ENCODE results near the gene SOX4.

SOX4 gene

DNA sequence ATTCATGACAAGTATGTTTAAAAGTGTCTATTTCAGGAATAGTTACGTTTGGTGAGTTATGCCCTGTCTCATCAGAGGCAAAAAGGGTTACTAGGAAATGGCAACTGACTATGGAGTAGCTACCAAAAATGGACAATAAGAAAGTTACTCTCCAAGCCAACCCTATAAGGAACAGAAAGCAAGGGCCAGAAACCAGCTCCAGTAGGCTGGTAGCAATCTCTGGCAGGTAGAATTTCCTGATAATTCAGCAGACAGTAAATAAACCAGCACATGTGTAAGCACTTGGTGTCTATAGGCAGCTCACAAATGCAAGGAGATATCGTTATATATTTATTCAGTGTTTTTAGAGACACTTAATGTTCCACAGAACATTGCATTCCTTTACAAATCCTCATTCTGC is 20.3 kb downstream of the SOX4 start:
- ATAC-seq (ENCODE audit: low read depth) (no peak), DNase-seq (ENCODE audit: low spot score in 2 of 2) (no peak)
- H3K36me3 Mint-ChIP-seq, result no peaks in the 10 kb centered on the region
- H3K27ac Mint-ChIP-seq, result no peak overlapping the region
- H3K9me3 Mint-ChIP-seq, result no peaks in the 10 kb centered on the region
- no peak overlapping the region for H3K4me3 Mint-ChIP-seq
- peaks cover 6% of the 10 kb centered on the region for H3K4me1 Mint-ChIP-seq
- H3K27me3 Mint-ChIP-seq, result peaks cover 5% of the 10 kb centered on the region

- peaks cover 5% of the 10 kb centered on the region for H3K27me3 Mint-ChIP-seq
Observed at GRCh38 chr6:21614226-21614625, 20.7 kb downstream of the SOX4 start.

GRCh38 chr6:21615504-21615903 is 22.0 kb downstream of the SOX4 start:
- no peak overlapping the region for H3K27ac Mint-ChIP-seq
- DNase-seq (ENCODE audit: low spot score in 2 of 2) (no peak), ATAC-seq (ENCODE audit: low read depth) (no peak)
- H3K9me3 Mint-ChIP-seq, result no peaks in the 10 kb centered on the region
- peaks cover 2% of the 10 kb centered on the region for H3K4me1 Mint-ChIP-seq
- H3K27me3 Mint-ChIP-seq, result peaks cover 5% of the 10 kb centered on the region
- H3K4me3 Mint-ChIP-seq, result no peak overlapping the region
- no peaks in the 10 kb centered on the region for H3K36me3 Mint-ChIP-seq

More at GRCh38 chr6:21614226-21614625, 20.7 kb downstream of the SOX4 start:
- Mint-ChIP-seq H3K4me1 (peaks cover 6% of the 10 kb centered on the region), H3K27ac (no peak overlapping the region), H3K9me3 (no peaks in the 10 kb centered on the region), H3K36me3 (no peaks in the 10 kb centered on the region), H3K4me3 (no peak overlapping the region)
- DNase-seq (ENCODE audit: low spot score in 2 of 2) (no peak), ATAC-seq (ENCODE audit: low read depth) (no peak)

GRCh38 chr6:21616005-21616404 is 22.5 kb downstream of the SOX4 start:
- DNase-seq (ENCODE audit: low spot score in 2 of 2) (no peak), ATAC-seq (ENCODE audit: low read depth) (no peak)
- H3K27me3 Mint-ChIP-seq, result peaks cover 5% of the 10 kb centered on the region
- H3K4me3 Mint-ChIP-seq, result no peak overlapping the region
- H3K36me3 Mint-ChIP-seq, result no peaks in the 10 kb centered on the region
- H3K27ac Mint-ChIP-seq, result no peak overlapping the region
- no peaks in the 10 kb centered on the region for H3K4me1 Mint-ChIP-seq
- no peaks in the 10 kb centered on the region for H3K9me3 Mint-ChIP-seq

GRCh38 chr6:21625642-21626041 is 32.1 kb downstream of the SOX4 start:
- Mint-ChIP-seq H3K27me3 (peaks cover 4% of the 10 kb centered on the region), H3K4me1 (no peaks in the 10 kb centered on the region), H3K36me3 (no peaks in the 10 kb centered on the region), H3K4me3 (no peak overlapping the region), H3K9me3 (no peaks in the 10 kb centered on the region), H3K27ac (no peak overlapping the region)
- ATAC-seq (ENCODE audit: low read depth) (no peak), DNase-seq (ENCODE audit: low spot score in 2 of 2) (no peak)

GRCh38 chr6:21626756-21627155 is 33.2 kb downstream of the SOX4 start:
- Mint-ChIP-seq H3K4me3 (no peak overlapping the region), H3K36me3 (no peaks in the 10 kb centered on the region), H3K27ac (no peak overlapping the region), H3K27me3 (peaks cover 4% of the 10 kb centered on the region), H3K4me1 (no peaks in the 10 kb centered on the region), H3K9me3 (no peaks in the 10 kb centered on the region)
- DNase-seq (ENCODE audit: low spot score in 2 of 2) (no peak), ATAC-seq (ENCODE audit: low read depth) (no peak)

DNA sequence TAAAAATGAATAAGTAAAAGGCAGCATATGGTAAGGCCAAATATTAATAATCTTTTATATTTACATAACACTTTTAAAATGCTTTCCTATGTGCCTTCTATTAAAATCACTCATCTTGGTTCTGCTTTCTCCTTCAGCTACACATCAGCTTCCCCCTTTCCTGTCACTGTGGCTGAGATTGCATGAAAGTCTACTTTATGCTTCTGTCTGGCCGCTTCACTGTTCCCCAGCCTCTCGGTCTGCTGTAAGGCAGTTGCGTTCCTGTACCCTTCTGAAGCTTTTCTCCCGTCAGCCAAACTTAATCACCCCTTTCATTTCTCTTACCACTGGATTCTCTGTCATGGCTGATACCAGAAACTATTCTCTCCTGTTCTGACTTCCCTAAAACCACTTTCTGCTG is 34.6 kb downstream of the SOX4 start:
- no peak for ATAC-seq (ENCODE audit: low read depth)
- H3K36me3 Mint-ChIP-seq, result no peaks in the 10 kb centered on the region
- H3K9me3 Mint-ChIP-seq, result no peaks in the 10 kb centered on the region
- no peak overlapping the region for H3K27ac Mint-ChIP-seq
- peaks cover 4% of the 10 kb centered on the region for H3K27me3 Mint-ChIP-seq
- H3K4me3 Mint-ChIP-seq, result no peak overlapping the region
- no peak for DNase-seq (ENCODE audit: low spot score in 2 of 2)
- no peaks in the 10 kb centered on the region for H3K4me1 Mint-ChIP-seq

DNA sequence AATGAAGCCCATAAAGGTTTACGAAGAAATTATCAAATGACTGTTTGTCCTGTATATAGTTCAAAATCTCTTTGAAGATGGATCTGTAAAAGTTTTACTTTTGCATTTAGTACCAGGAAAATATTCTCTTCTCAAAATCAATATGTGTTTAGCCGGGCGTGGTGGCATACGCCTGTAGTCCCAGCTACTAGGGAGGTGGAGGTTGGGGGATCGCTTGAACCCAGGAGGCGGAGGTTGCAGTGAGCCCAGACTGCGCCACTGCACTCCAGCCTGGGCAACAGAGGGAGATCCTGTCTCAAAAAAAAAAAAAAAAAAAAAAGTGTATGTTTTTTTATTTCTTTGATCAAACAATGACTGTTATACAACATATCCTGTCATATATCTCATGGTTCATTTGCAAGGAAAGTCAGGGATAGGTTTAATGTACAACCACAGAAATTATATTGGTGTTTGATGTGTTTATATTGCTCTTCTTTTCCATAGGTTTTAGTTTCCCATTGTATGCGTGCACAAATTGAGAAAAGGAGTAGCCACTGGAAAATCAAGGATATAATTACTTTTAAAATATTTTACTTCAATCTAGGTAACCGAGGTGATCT is 40.1 kb downstream of the SOX4 start:
- no peak for ATAC-seq (ENCODE audit: low read depth)
- Mint-ChIP-seq H3K4me3 (no peak overlapping the region), H3K4me1 (no peaks in the 10 kb centered on the region), H3K36me3 (no peaks in the 10 kb centered on the region), H3K27ac (no peak overlapping the region), H3K27me3 (peaks cover 3% of the 10 kb centered on the region), H3K9me3 (no peaks in the 10 kb centered on the region)
- no peak for DNase-seq (ENCODE audit: low spot score in 2 of 2)

- peaks cover 1% of the 10 kb centered on the region for H3K9me3 Mint-ChIP-seq
- no peaks in the 10 kb centered on the region for H3K4me1 Mint-ChIP-seq
- no peaks in the 10 kb centered on the region for H3K36me3 Mint-ChIP-seq
- no peak for ATAC-seq (ENCODE audit: low read depth)
- no peak overlapping the region for H3K4me3 Mint-ChIP-seq
- no peak overlapping the region for H3K27ac Mint-ChIP-seq
- peaks cover 3% of the 10 kb centered on the region for H3K27me3 Mint-ChIP-seq
- no peak for DNase-seq (ENCODE audit: low spot score in 2 of 2)
Observed at GRCh38 chr6:21634582-21634981, 41.0 kb downstream of the SOX4 start.

- Mint-ChIP-seq H3K9me3 (peaks cover 5% of the 10 kb centered on the region), H3K36me3 (no peaks in the 10 kb centered on the region), H3K27me3 (no peaks in the 10 kb centered on the region), H3K27ac (no peak overlapping the region), H3K4me3 (no peak overlapping the region), H3K4me1 (no peaks in the 10 kb centered on the region)
- DNase-seq (ENCODE audit: low spot score in 2 of 2) (no peak), ATAC-seq (ENCODE audit: low read depth) (no peak)
Observed at GRCh38 chr6:21636876-21637275, 43.3 kb downstream of the SOX4 start.

DNA sequence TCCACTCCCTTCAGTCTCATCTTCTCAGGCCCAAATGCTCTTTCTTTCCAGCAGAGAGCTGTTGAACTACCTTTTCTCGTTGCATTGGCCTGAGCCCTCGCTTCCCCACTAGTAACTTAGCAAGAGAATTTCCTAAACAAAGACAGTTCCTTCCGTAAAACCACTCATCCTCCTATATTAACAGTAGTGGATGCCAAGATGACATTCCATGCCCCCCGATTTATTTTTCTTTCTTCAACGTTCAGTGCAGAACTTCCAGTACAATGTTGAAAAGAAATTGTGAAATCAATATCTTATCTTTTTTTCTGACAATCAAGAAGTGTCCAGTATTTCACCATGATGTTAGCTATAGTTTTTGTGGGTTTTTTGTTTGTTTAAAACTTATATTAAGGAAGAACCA is 45.8 kb downstream of the SOX4 start:
- Mint-ChIP-seq H3K4me1 (no peaks in the 10 kb centered on the region), H3K27me3 (no peaks in the 10 kb centered on the region), H3K4me3 (no peak overlapping the region), H3K9me3 (peaks cover 5% of the 10 kb centered on the region), H3K27ac (no peak overlapping the region), H3K36me3 (no peaks in the 10 kb centered on the region)
- DNase-seq (ENCODE audit: low spot score in 2 of 2) (no peak), ATAC-seq (ENCODE audit: low read depth) (no peak)

Measured in memory B cell (primary cell).